Coronary artery (tissue), 2 donors: ENCODE measurements around the gene PRKCH.
A peak's percentile ranks its signal among the peaks of the same experiment; 100 is the strongest.

Experiments used
- DNase-seq: peaks from one replicate; pipeline ENCODE4 v3.0.0-alpha.2; 2017; ENCODE audit warnings: low spot score
- H3K27ac ChIP-seq, 2 donors: fragments of 200-600 bp; sonication (generic); one replicate each; pipeline ENCODE4 v1.5.1; 2016 to 2019
- H3K4me3 ChIP-seq: fragments of 200-600 bp; sonication (generic); 2 replicates; pipeline ENCODE4 v1.5.1; 2016; ENCODE audit warnings: mild to moderate bottlenecking, moderate library complexity
- TF ChIP-seq, protein P1 (sequence below): fragments of 200-600 bp; sonication (generic); IDR thresholded peaks from one replicate; pipeline ENCODE4 v1.5.1; 2019; ENCODE audit warnings: antibody characterized with exemption

Gene PRKCH

DNA sequence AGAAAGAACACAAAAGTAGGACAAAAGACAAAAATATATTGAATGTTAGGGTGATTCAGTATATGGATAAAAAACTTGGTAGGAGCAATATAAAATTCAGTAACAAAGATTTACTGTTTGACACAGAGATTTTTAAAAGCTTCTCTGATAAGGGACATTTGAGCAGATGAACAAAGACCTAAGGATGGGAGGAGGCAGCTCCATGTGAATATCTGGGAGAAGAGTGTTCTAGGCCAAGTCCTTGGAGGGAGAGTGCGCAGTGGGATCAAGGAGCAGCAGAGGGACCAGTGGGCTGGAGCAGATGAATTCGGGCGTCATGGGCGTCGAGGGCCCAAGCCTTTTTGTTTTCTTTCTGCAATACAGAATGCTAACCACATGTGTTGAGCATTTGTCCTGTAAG lies 174.4 kb downstream of the PRKCH start:
- TF ChIP-seq, protein P1, sequence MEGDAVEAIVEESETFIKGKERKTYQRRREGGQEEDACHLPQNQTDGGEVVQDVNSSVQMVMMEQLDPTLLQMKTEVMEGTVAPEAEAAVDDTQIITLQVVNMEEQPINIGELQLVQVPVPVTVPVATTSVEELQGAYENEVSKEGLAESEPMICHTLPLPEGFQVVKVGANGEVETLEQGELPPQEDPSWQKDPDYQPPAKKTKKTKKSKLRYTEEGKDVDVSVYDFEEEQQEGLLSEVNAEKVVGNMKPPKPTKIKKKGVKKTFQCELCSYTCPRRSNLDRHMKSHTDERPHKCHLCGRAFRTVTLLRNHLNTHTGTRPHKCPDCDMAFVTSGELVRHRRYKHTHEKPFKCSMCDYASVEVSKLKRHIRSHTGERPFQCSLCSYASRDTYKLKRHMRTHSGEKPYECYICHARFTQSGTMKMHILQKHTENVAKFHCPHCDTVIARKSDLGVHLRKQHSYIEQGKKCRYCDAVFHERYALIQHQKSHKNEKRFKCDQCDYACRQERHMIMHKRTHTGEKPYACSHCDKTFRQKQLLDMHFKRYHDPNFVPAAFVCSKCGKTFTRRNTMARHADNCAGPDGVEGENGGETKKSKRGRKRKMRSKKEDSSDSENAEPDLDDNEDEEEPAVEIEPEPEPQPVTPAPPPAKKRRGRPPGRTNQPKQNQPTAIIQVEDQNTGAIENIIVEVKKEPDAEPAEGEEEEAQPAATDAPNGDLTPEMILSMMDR = no peak
- no peak overlapping the region for H3K4me3 ChIP-seq
- no peak overlapping the region for H3K27ac ChIP-seq
- DNase-seq = no peak

DNA sequence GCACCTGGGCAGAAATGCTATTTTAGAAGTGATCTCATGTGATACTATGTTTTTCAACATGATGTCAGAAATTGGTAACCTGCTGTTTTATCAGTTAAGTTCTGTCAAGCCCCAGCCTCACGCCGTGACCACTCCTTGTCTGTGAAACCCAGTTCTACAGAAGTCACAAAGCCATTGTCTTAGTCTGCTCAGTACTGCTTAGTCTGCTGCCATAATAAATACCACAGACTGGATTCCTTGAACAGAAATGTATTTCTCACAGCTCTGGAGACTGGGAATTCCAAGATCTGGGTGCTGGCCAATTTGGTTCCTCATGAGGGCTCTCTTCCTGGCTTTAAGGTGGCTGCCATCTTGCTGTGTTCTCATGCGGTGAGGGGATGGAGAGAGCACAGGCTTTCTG lies 176.9 kb downstream of the PRKCH start:
- TF ChIP-seq, protein P1 = no peak
- H3K4me3 ChIP-seq = no peak overlapping the region
- no peak for DNase-seq
- peak overlapping the region in 1 of 2 donors; percentile 52 for H3K27ac ChIP-seq

DNA sequence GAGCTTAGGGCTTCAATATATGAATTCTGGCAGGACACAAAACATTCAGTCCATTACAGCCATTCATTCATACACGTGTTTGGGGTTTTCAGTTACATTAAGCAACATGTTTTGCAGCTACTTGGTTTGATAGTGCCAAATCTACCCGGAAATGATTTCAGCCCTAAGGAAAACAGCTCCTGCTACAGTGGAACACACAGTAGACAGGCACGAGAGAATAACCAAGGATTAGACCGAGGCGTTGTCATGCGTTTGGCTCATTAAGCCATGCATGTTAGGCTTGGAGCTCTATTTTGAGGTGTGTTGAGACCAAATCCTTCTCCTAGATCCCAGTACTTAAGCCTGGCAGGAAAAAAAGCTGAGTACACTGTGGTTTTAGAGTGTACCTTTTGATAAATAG lies 177.4 kb downstream of the PRKCH start:
- Histone ChIP-seq H3K27ac (peak overlapping the region in 1 of 2 donors; percentile 52), H3K4me3 (no peak overlapping the region)
- TF ChIP-seq, protein P1 = no peak
- DNase-seq = no peak

DNA sequence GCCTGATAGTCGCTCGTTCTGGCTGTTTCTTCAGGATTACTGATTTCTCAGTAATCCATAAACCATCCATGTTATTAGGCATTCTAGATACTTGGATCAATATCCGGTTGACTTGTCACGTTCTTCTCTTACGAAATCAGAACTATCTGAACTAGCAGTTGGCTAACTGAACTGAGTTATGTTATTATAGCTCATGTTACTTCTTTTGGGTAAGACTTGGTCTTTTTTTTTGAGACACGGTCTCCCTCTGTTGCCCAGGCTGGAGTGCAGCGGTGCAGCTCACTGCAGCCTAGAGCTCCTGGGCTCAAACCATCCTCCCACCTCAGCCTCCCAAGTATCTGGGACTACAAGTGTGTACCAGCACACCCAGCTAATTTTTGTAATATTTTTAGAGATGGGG lies 178.6 kb downstream of the PRKCH start:
- TF ChIP-seq, protein P1 = no peak
- Histone ChIP-seq H3K27ac (no peak overlapping the region), H3K4me3 (no peak overlapping the region)
- no peak for DNase-seq

DNA sequence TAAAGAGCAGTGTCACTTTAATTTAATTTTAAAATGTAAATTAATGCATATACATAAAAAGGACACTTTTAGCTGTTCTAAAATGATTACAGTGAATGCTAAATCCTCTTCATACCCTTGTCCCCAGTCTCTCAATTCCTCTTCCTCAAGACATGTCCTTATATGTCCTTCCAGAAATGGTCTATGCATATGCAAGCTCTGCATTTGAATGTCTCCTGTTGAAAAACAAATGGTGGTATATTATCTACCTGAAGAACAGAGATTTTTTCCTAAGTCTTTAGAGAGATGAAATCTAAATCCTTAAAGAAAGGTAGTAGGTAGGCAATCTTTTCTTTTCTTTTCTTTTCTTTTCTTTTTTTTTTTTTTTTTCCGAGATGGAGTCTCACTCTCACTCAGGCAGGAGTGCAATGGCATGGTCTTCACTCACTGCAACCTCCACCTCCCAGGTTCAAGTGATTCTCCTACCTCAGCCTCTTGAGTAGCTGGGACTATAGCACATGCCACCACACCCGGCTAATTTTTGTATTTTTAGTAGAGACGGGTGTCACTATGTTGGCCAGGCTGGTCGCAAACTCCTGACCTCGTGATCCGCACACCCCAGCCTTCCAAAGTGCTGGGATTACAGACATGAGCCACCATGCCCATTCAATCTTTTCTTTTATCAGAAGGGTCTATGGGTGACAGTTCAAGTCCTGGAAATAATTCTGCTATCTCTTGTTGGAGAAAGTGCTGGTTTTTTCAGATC lies 180.5 kb downstream of the PRKCH start:
- TF ChIP-seq, protein P1 = no peak
- Histone ChIP-seq H3K27ac (no peak overlapping the region), H3K4me3 (no peak overlapping the region)
- DNase-seq = no peak

DNA sequence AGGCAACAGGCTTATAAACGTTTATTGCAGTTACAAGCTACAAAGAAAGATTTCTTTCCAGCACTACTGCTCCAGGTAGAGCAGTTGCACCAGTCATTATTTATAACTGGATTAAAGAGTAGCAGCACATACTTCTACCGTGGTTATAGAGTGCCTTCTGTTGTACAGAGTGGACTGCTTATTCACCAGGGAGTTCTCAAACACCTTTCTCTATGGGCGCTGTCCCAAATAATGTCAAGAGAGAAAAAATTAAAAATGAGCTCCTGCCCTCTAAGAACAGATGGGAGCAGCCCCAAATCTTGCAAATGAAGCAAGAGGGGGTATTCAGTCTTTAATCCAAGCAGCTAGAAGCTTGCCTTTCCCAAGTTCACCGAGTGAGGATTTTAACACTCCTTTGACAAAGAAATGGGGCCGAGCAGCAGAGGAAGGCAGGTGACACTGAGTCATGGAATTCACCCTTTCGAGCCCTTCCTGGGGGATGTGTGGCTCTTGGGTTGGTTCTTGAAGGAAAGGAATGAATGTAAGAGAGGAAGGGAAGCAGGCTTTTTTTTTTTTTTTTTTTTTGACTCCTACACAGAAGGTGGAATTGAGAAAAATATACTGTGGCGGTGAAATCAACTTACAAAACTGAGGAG lies 181.2 kb downstream of the PRKCH start:
- DNase-seq = no peak
- TF ChIP-seq, protein P1 = no peak
- H3K27ac ChIP-seq = no peak overlapping the region

More for the DNA sequence above, 181.2 kb downstream of the PRKCH start:
- H3K4me3 ChIP-seq = no peak overlapping the region
